SK-MEL-5 (cell line): ENCODE data around the gene SMPX. TPM values are rescaled to one million over a fixed set of nuclear protein-coding genes. Genes with fewer than 3 reads are reported as not detected.
A peak's percentile ranks its signal among the peaks of the same experiment; 100 is the strongest.

Experiments
- DNase-seq: peaks from one replicate; pipeline ENCODE4 v3.0.0-alpha.2; 2016; ENCODE audit warnings: low read depth, low spot score
- in situ Hi-C: cut with HindIII; loops from 2 replicates; pipeline ENCODE4 v1.10.0; 2016; ENCODE audit warnings: low sequenced_read_pairs, high pct_unique_total_duplicates, low pct_unique_long_range_greater_than_20kb
- total RNA-seq: library from RNA; depleted of rRNA; stranded (reverse); fragments of >200 nt; shearing (Covaris generic); gene quantifications from 2 replicates; pipeline ENCODE4 v1.2.3, GENCODE V29; 2014

Gene SMPX
- total RNA-seq, 1 experiment from 2014 or later: 9.3 TPM

GRCh38 chrX:21749924-21750323 is 8.0 kb downstream of the SMPX start:
- in situ Hi-C loops: no loop called here
- DNase-seq: no peak

GRCh38 chrX:21748235-21748634 is 9.7 kb downstream of the SMPX start:
- in situ Hi-C loops: no loop called here
- no peak for DNase-seq

GRCh38 chrX:21747558-21747957 is 10.4 kb downstream of the SMPX start:
- in situ Hi-C loops: no loop called here
- no peak for DNase-seq

GRCh38 chrX:21745756-21746155 is 12.2 kb downstream of the SMPX start:
- in situ Hi-C loops: no loop called here
- peak; percentile 47 for DNase-seq

- in situ Hi-C loops: no loop called here
- no peak for DNase-seq
Measured at GRCh38 chrX:21744721-21745120, 13.2 kb downstream of the SMPX start.

GRCh38 chrX:21744060-21744459 is 13.9 kb downstream of the SMPX start:
- in situ Hi-C loops: no loop called here
- no peak for DNase-seq

GRCh38 chrX:21741869-21742701 is 15.8 kb downstream of the SMPX start:
- peak; percentile 14 for DNase-seq
- in situ Hi-C loops: no loop called here

GRCh38 chrX:21741364-21741763 is 16.6 kb downstream of the SMPX start:
- DNase-seq: no peak
- in situ Hi-C loops: no loop called here

- DNase-seq: no peak
- in situ Hi-C loops: no loop called here
Measured at GRCh38 chrX:21740329-21741274, 17.3 kb downstream of the SMPX start.

- in situ Hi-C loops: no loop called here
- no peak for DNase-seq
Measured at GRCh38 chrX:21738950-21739287, 19.0 kb downstream of the SMPX start.

GRCh38 chrX:21738210-21738949 is 19.5 kb downstream of the SMPX start:
- DNase-seq: no peak
- in situ Hi-C loops: no loop called here

GRCh38 chrX:21735768-21736127 is 22.2 kb downstream of the SMPX start:
- no peak for DNase-seq
- in situ Hi-C loops: no loop called here

- DNase-seq: no peak
- in situ Hi-C loops: no loop called here
Measured at GRCh38 chrX:21735038-21735767, 22.7 kb downstream of the SMPX start.

GRCh38 chrX:21734175-21734574 is 23.7 kb downstream of the SMPX start:
- in situ Hi-C loops: no loop called here
- no peak for DNase-seq

- in situ Hi-C loops: no loop called here
Measured at GRCh38 chrX:21733705-21734104, 24.2 kb downstream of the SMPX start.

GRCh38 chrX:21730026-21730425 is 27.9 kb downstream of the SMPX start:
- in situ Hi-C loops: no loop called here
- DNase-seq: no peak

More at GRCh38 chrX:21733705-21734104, 24.2 kb downstream of the SMPX start:
- DNase-seq: no peak

GRCh38 chrX:21728276-21728968 is 29.5 kb downstream of the SMPX start:
- DNase-seq: no peak
- in situ Hi-C loops: no loop called here
